ENCODE results near the gene TFDP2. TPM values are rescaled to one million over a fixed set of nuclear protein-coding genes. Genes with fewer than 3 reads are reported as not detected.

Gene TFDP2
- total and polyA plus RNA-seq, 9 of the 15 experiments (the other 6 are each of a cell fraction or from before 2014, with no cell fraction given), result 95.6 to 179 (median 126) TPM

DNA sequence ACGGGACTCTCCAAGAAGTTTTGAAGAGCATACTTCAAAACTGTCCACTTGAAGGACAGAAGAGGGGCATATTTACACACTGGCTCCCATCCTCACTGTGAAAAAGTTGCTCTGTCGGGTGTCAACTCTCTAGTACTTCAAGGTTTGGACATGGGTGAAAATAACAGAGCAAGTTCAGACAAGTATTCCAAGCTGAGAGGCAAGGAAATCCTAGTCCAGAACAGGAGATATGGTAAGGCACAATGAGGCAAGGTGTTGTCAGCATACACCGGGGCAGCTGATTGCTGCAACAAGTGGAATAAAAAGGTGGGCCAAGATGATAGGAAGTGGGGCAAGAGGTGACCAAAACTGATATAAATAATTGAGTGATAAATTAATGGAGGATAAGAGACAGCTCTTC is 4.8 kb upstream of the TFDP2 start:
- no peak for FAIRE-seq
- POLR2A ChIA-PET, result interaction anchor here (0.9 kb wide), 1 partner anchor 12 kb away, joined by 3 read pairs; no protein-coding TSS in a partner anchor
- no peak for TF ChIP-seq ZNF436 (CRISPR knock-in tag; IDR thresholded peaks at IDR 0.05)
- no peak for TF ChIP-seq ZNF778 (CRISPR knock-in tag; IDR thresholded peaks at IDR 0.05)
- TF ChIP-seq GTF2E2 (tag; IDR thresholded peaks at IDR 0.05), result no peak
- TF ChIP-seq, protein P1, sequence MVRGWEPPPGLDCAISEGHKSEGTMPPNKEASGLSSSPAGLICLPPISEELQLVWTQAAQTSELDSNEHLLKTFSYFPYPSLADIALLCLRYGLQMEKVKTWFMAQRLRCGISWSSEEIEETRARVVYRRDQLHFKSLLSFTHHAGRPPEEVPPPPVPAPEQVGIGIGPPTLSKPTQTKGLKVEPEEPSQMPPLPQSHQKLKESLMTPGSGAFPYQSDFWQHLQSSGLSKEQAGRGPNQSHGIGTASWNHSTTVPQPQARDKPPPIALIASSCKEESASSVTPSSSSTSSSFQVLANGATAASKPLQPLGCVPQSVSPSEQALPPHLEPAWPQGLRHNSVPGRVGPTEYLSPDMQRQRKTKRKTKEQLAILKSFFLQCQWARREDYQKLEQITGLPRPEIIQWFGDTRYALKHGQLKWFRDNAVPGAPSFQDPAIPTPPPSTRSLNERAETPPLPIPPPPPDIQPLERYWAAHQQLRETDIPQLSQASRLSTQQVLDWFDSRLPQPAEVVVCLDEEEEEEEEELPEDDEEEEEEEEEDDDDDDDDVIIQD (CRISPR knock-in tag; IDR thresholded peaks at IDR 0.05), result no peak
- no peak for TF ChIP-seq CREB5 (CRISPR knock-in tag; IDR thresholded peaks at IDR 0.05)
- TF ChIP-seq MBD2 (IDR thresholded peaks at IDR 0.05; ENCODE audit: borderline replicate concordance, low read depth), result no peak
- TF ChIP-seq HLTF (IDR thresholded peaks at IDR 0.05), result no peak
- TF ChIP-seq BRD4 (IDR thresholded peaks at IDR 0.05), result no peak

More for the DNA sequence above, 4.8 kb upstream of the TFDP2 start:
- no peaks in the 10 kb centered on the region for H3K9me1 ChIP-seq (ENCODE audit: control insufficient read depth, insufficient read depth, low read length)
- no peaks in the 10 kb centered on the region for H3K27me3 ChIP-seq (ENCODE audit: control insufficient read depth in 2 of 2, insufficient read depth in 2 of 2, low read length in 2 of 2)
- in situ Hi-C loops (cut with MboI) (no loop called here), intact Hi-C loops (cut with micrococcal nuclease) (no loop called here)
- no peaks in the 10 kb centered on the region for H3K9me3 ChIP-seq (replicated peaks; ENCODE audit: control insufficient read depth, insufficient read depth, low read depth, low read length)
- H3K36me3 ChIP-seq (ENCODE audit: control insufficient read depth, insufficient read depth, low read length), result no peaks in the 10 kb centered on the region; the same call in 2 of the 3 replicates
- no peaks in the 10 kb centered on the region for H4K20me1 ChIP-seq (replicated peaks; ENCODE audit: control insufficient read depth, insufficient read depth, low read length)
- H2AFZ ChIP-seq (ENCODE audit: low read depth, low read length), result no peak overlapping the region
- H3K4me3 ChIP-seq, result no peak overlapping the region
- no peak for DNase-seq (ENCODE audit: extremely low read depth in 1 of 4, low spot score in 3 of 4)
- H3K27ac ChIP-seq (ENCODE audit: extremely low read depth, low read depth, low read length), result no peak overlapping the region
- WGBS (ENCODE audit: insufficient coverage, low coverage, missing lambda C conversion rate), result 33% methylated on average over 3 of the region's 3 CpGs
- peaks cover 0 to 5% of the 10 kb centered on the region in 2 experiments; a peak in 1 of 5 replicates for H3K4me1 ChIP-seq (replicated peaks in 1 of 2; ENCODE audit: control insufficient read depth in 2 of 2, insufficient read depth in 2 of 2, low read length in 2 of 2)
- no TSS peak for BruUV-seq (replicated peaks)
- CTCF ChIA-PET (ENCODE audit: low intra/inter-chr PET ratio), result no interaction called here
- H3K9ac ChIP-seq (ENCODE audit: insufficient read depth in 1 of 2, low read depth in 2 of 2, low read length in 2 of 2), result no peak overlapping the region
- H3K4me2 ChIP-seq (ENCODE audit: insufficient read depth, low read length), result no peak overlapping the region
- no peak for ATAC-seq
- no peaks in the 10 kb centered on the region for H3K79me2 ChIP-seq (ENCODE audit: control insufficient read depth, insufficient read depth, low read length)

All from K562 (cell line).